ENCODE measurements around the gene PTPN11. TPM values are rescaled to one million over a fixed set of nuclear protein-coding genes. Genes with fewer than 3 reads are reported as not detected.
"Not testable (repeated sequence)": the region's sequence is repeated elsewhere in the genome, so short reads cannot be mapped to it uniquely, and the experiment has no call there.

The PTPN11 gene
- polyA plus RNA-seq, 3 donors: 15.0 to 92.0 (median 49.5) TPM

DNA sequence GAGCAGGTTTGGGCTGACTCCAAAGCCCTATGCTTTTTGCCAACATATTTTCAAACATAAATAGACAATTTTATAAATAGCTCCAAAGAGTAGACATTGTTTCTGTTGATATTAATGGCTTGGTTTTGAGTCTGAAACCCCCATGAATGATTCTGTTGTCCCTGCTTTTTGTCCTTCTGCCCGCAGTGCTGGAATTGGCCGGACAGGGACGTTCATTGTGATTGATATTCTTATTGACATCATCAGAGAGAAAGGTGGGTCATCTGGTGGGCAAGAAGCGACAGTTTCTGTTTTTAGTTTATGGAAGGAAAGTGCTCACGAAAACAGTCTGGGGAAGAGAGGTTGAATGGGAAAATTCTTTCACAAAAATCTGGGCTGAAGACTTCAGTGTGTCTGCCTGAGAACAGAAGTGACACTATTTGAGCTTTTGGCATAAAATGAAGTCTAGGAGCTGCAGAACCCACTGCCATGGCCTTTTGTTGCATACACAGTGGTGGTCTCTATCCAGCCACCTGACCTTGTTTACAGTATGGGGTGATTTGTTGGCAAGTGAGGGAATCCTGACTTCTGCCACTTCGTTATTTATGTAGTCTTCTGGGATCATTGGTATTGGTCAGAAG, 69.6 kb downstream of the PTPN11 start:
- WGBS, 3 donors: 89 to 91% (median 90%) methylated on average over 6 of the region's 6 CpGs
- no peak overlapping the region for H3K27ac ChIP-seq (ENCODE audit: low read depth, low read length)

DNA sequence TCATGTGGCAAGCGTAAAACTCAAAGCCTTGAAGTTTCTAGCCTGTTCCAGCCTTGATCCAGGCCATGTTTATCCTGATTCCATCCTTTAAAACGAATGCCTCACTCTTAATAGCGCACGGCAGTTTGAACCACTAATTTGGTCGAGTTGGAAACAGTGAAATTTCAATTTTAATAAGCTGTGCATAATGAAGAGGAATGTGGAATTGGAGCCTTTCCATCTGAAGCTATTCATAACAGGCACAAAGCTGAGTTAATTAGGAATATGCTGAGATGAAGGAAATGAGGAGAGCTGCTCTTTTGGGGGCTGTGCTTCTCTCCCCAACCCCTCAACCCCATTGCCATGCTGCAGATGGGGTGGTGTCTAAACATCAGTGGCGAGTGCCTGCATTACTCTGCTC, 70.7 kb downstream of the PTPN11 start:
- H3K27ac ChIP-seq (ENCODE audit: low read depth, low read length): no peak overlapping the region
- WGBS, 3 donors: 94 to 95% (median 95%) methylated on average over 6 of the region's 6 CpGs

DNA sequence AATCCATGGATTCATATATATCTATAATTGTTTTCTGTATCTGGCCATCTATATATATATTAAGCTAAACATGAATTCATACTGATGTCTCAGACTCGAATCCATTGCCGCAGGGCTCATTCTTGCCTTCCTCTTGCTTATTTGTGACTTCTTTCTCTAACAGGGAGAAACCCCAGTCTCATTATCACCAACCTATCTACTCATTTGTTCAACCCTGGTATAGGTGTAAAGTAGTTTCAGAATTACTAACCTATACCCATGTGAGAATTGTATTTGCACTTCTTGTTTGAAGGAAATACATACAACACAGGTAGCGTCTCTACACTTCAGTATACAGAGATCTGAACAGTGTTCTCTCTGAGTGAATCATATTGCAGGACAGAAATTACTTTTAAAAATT, 77.7 kb downstream of the PTPN11 start:
- H3K27ac ChIP-seq (ENCODE audit: low read depth, low read length): no peak overlapping the region
- WGBS, 3 donors: 92 to 95% (median 93%) methylated on average over 3 of the region's 3 CpGs

- WGBS, 3 donors: 79 to 88% (median 79%) methylated on average over 1 of the region's 1 CpG
- H3K27ac ChIP-seq (ENCODE audit: low read depth, low read length): no peak overlapping the region
These were observed 79.8 kb downstream of the PTPN11 start for GRCh38 chr12:112498580-112498979.

GRCh38 chr12:112503512-112503911, 84.8 kb downstream of the PTPN11 start:
- H3K27ac ChIP-seq (ENCODE audit: low read depth, low read length): no peak overlapping the region
- 69 to 92% (median 88%) methylated on average over 4 of the region's 4 CpGs for WGBS, 3 donors

DNA sequence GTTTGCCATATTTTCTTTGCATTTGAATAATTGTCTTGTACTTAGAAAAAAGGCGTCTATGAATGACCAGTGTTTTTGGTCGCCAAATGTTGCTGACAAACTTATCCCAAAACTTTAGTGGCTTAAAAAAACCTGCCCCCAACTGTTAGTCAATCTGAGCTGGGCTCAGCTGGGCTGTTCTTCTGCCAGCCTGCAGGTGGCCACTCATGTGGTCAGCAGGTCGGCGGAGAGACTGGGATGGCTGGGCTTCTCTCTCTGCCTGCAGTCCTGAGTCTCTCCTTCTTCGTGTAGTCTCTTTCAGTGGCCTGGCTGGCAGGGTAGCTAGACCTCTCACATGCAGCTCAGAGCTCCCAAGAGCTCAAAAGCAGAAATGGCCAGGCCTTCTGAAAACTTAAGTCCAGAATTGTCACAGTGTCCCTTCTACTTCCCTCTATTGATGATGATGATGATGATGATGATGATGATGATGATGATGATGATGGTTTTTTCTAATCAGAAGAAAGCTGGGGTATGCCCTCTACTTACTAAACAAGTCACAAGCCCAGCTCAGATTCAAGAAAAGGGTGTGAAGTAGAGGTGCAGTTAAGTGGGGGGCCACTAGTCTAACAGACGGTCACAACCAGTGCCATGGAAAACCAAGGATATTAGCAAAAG, 87.9 kb downstream of the PTPN11 start:
- no peak overlapping the region for H3K27ac ChIP-seq (ENCODE audit: low read depth, low read length)
- WGBS, 3 donors: 96 to 99% (median 98%) methylated on average over 6 of the region's 6 CpGs

- no peak overlapping the region for H3K27ac ChIP-seq (ENCODE audit: low read depth, low read length)
- 69 to 86% (median 84%) methylated on average over 2 of the region's 2 CpGs for whole genome bisulfite sequencing, 3 donors
These were observed 94.7 kb downstream of the PTPN11 start for GRCh38 chr12:112513471-112513870.

GRCh38 chr12:112514456-112514855, 95.7 kb downstream of the PTPN11 start:
- H3K27ac ChIP-seq (ENCODE audit: low read depth, low read length): no peak overlapping the region
- 94 to 99% (median 95%) methylated on average over 5 of the region's 5 CpGs for WGBS, 3 donors

DNA sequence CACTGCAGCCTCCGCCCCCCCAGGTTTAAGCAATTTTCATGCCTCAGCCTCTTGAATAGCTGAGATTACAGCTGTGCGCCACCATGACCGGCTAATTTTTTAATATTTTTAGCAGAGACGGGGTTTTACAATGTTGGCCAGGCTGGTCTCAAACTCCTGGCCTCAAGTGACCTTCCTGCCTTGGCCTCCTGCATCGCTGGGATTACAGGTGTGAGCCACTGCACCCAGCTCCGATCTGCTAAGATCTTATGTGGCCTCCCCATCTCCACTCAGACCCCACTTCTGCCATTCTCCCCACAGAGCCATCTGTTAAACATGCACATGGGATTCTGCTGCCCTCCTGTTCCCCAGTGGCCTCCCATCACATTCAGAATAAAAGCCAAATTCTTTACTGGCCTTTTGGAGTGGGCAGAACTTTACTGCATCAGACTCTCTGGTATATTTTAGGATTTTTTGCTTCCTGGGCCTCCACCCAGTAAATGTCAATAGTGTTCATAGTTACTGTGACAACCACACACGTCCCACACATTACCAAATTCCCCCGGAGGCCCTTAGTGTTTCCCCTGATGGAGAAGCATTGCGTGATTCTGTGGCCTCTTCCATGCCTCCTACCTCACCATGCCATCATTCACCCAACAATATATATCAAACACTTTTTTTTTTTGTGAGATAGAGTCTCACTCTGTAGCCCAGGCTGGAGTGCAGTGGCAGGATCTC, 96.3 kb downstream of the PTPN11 start:
- H3K27ac ChIP-seq (ENCODE audit: low read depth, low read length): no peak overlapping the region
- WGBS, 3 donors: 73 to 81% (median 75%) methylated on average over 9 of the region's 9 CpGs

GRCh38 chr12:112515868-112516267, 97.1 kb downstream of the PTPN11 start:
- whole genome bisulfite sequencing, 3 donors: 69 to 75% (median 73%) methylated on average over 5 of the region's 5 CpGs
- H3K27ac ChIP-seq (ENCODE audit: low read depth, low read length): no peak overlapping the region

DNA sequence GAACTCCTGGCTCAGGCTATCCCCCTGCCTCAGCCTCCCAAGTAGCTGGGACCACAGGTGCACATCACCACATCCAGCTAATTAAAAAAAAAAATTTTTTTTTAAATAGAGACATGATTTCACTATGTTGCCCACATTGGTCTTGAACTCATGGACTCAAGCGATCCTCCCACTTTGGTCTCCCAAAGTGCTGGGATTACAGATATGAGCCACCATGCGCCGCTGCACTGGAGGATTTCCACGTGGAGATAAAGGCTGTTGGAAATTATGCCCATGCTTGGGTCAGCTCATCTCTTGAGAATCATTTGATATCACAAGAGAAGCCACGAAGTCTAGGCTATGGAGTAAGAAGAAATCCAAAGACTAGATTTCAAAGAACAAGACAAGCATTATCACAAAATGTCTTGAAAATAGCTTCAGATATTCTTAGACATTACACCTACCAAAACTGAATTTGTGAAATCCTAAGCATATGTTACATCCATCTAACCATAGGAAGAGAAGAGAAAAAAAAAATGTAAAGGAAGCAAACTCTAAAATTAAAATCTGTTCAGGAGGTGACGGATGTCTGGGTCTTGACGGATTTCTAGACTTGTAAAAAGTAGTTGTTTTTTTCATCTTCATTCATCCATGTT, 99.1 kb downstream of the PTPN11 start:
- WGBS, 3 donors: 79 to 87% (median 85%) methylated on average over 7 of the region's 7 CpGs
- no peak overlapping the region for H3K27ac ChIP-seq (ENCODE audit: low read depth, low read length)

DNA sequence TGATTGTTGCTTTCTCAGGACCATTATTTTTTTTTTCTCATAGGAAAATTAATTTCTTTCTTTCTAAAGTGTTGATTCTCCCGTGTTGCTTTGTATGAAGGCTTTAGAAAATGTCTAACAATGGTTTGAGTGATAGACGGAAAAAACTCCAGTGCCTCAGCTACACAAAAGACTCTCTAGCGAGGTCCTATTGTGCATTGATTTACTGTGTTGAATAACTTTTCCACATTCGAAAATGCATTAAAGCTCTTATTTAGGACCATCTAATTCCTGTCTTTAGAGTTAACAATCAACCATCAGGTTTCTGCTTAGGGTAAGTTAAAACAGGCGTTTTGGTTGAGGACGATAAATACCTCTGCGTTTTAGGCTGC, 99.6 kb downstream of the PTPN11 start:
- H3K27ac ChIP-seq (ENCODE audit: low read depth, low read length): no peak overlapping the region
- WGBS, 3 donors: 60 to 84% (median 79%) methylated on average over 7 of the region's 7 CpGs

DNA sequence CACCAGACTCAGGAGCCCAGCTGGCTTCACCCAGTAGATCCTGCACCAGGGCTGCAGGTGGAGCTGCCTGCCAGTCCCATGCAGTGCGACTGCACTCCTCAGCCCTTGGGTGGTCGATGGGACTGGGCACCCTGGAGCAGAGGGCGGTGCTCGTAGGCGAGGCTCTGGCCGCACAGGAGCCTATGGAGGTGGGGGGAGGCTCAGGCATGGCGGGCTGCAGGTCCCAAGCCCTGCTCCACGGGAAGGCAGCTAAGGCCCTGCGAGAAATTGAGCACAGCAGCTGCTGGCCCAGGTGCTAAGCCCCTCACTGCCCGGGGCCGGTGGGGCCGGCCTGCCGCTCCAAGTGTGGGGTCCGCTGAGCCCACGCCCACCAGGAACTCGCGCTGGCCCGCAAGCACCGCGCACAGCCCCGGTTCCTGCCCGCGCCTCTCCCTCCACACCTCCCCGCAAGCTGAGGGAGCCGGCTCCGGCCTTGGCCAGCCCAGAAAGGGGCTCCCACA, 101.1 kb downstream of the PTPN11 start:
- WGBS, 3 donors: 93 to 95% (median 94%) methylated on average over 23 to 25 of the region's 26 CpGs
- not testable (repeated sequence) for H3K27ac ChIP-seq (ENCODE audit: low read depth, low read length)

- no peak overlapping the region for H3K27ac ChIP-seq (ENCODE audit: low read depth, low read length)
- 85 to 95% (median 85%) methylated on average over 5 of the region's 5 CpGs for WGBS, 3 donors
These were observed 105.1 kb downstream of the PTPN11 start for GRCh38 chr12:112523856-112524255.

DNA sequence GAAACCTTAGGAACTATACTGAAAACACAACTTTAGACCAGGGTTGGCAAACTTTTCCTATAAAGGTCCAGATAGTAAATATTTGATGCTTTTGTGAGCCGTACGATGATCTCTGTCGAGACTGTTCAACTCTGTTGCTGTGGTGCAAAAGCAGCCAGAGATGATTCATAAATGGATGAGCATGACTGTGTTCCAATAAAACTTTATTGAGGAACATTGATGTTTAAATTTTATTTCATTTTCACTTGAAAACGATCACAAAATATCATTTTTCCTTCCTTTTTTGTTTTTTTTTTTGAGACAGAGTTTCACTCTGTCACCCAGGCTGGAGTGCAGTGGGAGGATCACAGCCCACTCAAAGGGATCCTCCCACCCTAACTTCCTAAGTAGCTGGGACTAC, 105.5 kb downstream of the PTPN11 start:
- 87 to 90% (median 90%) methylated on average over 4 of the region's 4 CpGs for WGBS, 3 donors
- H3K27ac ChIP-seq (ENCODE audit: low read depth, low read length): no peak overlapping the region

- WGBS, 3 donors: 54 to 65% (median 62%) methylated on average over 5 of the region's 5 CpGs
- no peak overlapping the region for H3K27ac ChIP-seq (ENCODE audit: low read depth, low read length)
These were observed 106.1 kb downstream of the PTPN11 start for GRCh38 chr12:112524676-112525425.

DNA sequence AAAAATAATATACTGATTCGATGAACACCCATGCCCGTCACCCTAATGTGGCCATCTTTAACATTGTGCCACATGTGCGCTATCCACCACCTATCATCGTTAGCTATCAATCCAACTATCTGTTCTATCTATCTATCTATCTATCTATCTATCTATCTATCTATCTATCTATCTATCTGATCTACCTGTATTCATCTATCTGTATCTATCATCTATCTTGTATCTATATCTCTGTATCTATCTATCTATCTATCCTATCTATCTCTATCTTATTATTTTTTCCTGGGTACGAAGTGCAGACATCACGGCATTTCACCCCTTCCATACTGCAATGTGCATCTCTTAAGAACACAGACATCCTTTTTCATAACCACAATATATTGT, 106.7 kb downstream of the PTPN11 start:
- 90 to 93% (median 91%) methylated on average over 6 of the region's 6 CpGs for WGBS, 3 donors
- H3K27ac ChIP-seq (ENCODE audit: low read depth, low read length): no peak overlapping the region

GRCh38 chr12:112527082-112527481, 108.3 kb downstream of the PTPN11 start:
- no peak overlapping the region for H3K27ac ChIP-seq (ENCODE audit: low read depth, low read length)

DNA sequence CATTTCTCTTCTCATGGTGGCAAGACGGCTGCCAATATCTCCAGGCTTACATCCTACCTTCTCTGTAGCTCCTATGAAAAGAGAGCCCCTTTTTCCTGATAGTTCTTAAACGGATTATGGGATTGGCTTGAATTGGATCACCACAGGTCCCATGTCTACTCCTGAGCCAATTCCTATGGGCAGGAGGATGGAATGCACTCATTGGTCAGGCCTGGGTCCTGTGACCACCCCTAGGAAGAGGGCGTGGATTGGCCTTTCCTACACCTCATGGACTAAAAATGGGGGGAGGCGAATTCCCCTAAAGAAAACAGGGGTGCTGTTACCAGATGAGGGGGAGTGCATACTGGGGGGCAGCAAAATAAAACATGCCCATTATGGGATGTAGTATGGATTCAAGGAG, 108.8 kb downstream of the PTPN11 start:
- no peak overlapping the region for H3K27ac ChIP-seq (ENCODE audit: low read depth, low read length)
- 86 to 98% (median 88%) methylated on average over 4 of the region's 4 CpGs for WGBS, 3 donors
